ENCODE data around the gene SLC22A4. TPM values are rescaled to one million over a fixed set of nuclear protein-coding genes. Genes with fewer than 3 reads are reported as not detected.

Gene SLC22A4
- total RNA-seq, 1 donor from 2014 or later, result 0.25 TPM

DNA sequence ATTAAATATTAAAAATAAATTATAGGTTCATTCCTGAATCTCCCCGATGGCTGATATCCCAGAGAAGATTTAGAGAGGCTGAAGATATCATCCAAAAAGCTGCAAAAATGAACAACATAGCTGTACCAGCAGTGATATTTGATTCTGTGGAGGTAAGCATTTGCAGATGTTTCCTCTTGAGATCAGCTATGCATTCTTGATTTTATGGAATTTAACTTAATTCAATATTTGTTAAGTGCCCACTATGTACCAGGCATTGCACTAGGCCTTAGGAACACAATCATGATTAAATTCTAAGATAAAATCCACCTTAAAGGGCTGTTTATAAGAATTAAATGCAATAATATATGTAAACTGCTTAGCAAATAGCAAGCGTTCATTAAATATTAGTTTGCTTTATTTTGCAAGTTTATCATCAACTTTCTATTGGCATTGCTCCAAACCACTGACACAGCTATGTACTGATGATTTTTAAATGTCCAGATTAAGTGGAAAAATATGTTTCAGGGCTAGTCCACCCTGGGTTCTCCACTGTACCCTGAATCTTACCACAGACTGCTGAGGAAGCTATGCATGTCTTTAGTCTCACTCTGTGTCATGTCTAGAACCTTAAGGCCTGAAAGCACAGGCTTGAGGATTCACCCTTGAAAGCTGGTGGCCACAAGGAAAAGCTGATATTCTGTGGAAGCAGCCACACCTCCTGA lies 33.2 kb downstream of the SLC22A4 start:
- intact Hi-C loops (cut with micrococcal nuclease), result no loop called here

DNA sequence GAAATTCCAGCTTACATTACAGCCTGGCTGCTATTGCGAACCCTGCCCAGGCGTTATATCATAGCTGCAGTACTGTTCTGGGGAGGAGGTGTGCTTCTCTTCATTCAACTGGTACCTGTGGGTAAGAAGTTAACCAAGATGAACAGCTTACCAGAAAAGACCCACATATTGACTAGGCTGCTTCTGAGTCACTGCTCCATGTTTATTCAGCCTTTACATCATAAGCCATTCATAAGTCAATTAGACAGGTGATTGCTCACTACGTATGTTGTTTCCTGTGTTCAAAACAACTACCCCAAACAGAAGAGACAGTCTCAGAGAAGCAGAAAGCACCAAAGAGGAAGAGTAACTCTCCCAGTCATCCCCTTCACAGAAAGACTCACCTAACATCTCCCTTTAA lies 40.6 kb downstream of the SLC22A4 start:
- intact Hi-C loops (cut with micrococcal nuclease), result loop anchor here (1.0 kb wide), 1 partner anchor 41 kb away; the partner anchor contains the start of gene SLC22A4

DNA sequence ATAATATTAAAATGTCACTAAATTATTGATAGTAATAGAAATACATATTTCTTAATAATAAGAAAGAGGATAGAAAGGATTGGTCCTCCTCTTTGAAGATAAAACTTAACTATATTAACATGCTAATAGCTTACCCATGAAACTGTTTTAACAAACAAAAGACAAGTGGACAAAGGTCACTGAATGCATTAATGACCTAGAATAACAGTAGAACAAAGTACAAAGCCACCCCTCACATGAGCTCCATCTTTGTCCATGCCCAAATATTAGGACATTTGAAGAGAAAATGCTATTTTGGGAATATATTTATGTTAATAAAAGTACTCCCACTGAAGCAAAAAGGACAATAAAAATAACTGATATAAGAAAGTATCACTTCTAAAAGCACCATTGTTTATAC lies 41.2 kb downstream of the SLC22A4 start:
- intact Hi-C loops (cut with micrococcal nuclease), result loop anchor here (1.0 kb wide), 1 partner anchor 41 kb away; the partner anchor contains the start of gene SLC22A4

DNA sequence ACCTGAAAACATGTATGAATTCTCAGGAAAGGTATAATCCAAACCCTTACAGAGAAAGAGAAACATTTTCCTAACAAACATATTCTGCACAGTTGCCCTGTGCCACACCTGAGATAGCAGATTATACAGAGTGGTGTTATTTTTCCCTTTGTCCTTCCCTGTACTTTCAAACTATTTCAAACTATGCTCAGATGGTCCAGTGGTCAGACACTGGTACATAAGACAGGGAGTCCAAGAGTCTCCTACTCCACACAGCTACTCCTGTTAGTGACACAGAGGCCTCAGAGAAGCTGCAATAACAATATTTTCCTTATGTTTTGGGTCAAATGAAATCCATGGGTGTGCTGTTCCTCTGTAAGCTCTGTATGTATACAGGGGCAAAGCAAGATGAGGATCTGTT lies 45.3 kb downstream of the SLC22A4 start:
- intact Hi-C loops (cut with micrococcal nuclease), result no loop called here

DNA sequence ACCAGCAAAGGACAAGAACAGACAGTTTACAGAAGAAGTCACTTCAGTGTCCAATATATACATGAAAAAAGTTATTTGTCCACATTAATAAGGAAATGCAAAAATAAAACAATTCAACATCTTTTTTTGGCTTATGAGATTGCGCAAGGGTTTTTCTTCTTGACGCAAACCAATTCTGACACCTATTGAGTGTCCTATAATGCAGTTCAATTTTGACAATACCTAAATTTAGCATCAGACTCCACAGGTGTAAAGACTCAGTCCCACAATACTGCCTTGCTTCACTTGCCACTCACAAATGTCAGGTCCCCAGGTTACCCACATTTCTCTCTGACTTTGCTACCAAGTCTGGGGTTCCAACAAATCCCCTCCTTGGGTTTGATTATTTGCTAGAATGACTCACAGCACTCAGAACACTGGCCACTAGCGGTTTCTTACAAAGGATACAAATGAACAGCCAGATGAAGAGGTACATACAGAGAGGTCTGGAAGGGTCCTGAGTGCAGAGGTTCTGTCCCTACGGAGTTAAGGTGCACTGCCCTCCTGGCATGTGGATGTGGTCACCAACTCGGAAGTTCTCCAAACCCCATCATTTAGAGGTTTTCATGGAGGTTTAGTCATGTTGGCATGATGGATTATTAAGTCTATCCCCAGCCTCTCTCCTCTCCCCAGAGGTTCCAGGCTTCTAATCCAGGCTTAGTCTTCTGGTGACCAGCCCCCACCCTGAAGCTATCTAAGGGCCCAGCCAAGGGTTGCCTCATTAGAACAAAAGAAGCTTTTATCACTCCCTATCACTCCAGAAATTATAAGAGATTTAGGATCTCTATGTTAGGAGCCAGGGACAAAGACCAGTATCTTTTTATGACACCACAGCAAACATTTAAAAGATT lies 48.3 kb downstream of the SLC22A4 start:
- intact Hi-C loops (cut with micrococcal nuclease), result no loop called here

GRCh38 chr5:132344775-132345514 lies 50.8 kb downstream of the SLC22A4 start:
- intact Hi-C loops (cut with micrococcal nuclease), result no loop called here

- intact Hi-C loops (cut with micrococcal nuclease), result no loop called here
Observed at GRCh38 chr5:132353486-132353995, 59.3 kb downstream of the SLC22A4 start.

GRCh38 chr5:132354381-132355139 lies 60.4 kb downstream of the SLC22A4 start:
- intact Hi-C loops (cut with micrococcal nuclease), result no loop called here

DNA sequence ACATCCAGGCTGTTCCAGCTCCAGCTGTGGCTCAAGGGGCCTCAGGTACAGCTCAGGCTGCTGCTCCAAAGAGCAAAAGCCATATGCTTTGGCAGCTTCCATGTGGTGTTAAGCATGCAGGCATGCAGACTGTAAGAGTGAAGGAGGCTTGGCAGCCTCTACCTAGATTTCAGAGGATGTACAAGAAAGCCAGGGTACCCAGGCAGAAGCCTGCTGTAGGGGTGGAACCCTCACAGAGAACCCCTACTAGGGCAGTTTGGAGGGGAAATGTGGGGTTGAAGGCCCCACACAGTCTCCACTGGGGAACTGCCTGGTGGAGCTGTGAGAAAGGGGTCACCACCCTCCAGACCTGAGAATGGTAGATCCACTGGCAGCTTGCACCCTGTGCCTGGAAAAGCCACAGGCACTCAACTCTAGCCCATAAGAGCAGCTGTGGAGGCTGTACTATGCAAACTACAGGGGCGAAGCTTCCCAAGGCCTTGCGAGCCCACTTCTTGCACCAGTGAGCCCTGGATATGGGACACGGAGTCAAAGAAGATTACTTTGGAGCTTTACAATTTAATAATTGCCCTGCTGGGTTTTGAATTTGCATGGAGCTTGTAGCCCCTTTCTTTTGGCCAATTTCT lies 61.1 kb downstream of the SLC22A4 start:
- intact Hi-C loops (cut with micrococcal nuclease), result no loop called here

GRCh38 chr5:132358775-132359174 lies 64.6 kb downstream of the SLC22A4 start:
- intact Hi-C loops (cut with micrococcal nuclease), result no loop called here

DNA sequence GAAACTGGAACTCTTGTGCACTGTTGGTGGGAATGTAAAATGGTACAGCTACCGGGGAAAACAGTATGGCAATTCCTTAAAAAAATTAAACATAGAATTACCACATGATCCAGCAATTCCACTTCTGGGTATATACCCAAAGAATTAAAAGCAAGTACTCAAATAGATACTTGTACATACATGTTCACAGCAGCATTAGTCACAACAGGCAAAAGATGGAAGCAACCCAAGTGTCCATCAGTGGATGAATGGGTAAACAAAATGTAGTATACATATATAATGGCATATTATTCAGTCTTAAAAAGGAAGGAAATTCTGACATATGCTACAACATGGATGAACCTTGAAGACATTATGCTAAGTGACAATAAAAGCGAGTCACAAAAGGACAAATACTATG lies 67.9 kb downstream of the SLC22A4 start:
- intact Hi-C loops (cut with micrococcal nuclease), result no loop called here

DNA sequence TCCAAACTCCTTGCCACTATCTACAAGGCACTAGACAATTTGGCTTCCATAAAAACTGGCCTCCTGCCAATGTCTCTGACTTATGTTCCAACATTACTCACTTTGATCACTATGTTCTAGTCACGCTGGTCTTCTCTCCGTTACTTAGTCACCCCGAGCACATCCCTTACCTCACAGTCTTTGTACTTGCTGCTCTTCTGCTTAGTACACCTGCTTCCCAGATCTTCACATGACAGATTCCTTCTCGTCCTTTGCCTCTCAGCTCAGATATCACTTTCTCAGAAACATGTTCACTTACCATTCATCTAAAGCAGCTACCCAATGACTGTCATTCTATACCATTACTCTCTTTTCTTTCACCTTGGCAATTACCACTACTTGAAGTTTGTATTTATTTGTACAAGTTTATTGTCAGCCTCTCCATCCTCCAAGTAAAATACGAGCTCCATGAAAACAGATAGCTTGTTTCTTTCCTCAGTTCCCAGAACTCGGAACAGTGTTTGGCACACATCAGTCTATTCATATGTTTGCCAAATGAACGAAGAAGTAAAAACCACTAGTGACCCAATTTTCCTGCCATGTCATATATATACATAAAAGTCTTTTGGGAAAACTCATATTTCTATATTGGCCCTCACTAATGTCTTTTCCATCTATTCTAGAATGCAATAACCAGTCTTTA lies 69.4 kb downstream of the SLC22A4 start:
- intact Hi-C loops (cut with micrococcal nuclease), result no loop called here

GRCh38 chr5:132364319-132364718 lies 70.1 kb downstream of the SLC22A4 start:
- intact Hi-C loops (cut with micrococcal nuclease), result no loop called here

DNA sequence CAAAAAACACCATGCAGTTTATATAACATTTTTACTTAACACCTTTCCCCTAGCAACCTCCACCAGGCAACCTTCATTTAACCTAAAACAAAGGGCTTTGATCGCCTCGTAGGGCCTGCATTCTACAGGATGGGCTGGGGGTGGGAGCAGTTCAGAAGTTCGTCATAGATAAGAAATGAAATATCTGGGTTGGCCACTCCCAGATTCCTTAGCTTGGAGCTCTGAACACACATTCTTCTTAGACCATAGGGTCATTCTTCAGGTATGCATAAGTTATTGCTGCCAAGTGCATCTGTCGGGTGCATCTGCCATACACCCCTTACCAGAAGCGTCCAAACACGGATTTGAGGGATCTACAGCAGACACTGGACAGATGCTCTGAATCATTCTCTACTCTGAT lies 71.0 kb downstream of the SLC22A4 start:
- intact Hi-C loops (cut with micrococcal nuclease), result loop anchor here (5.0 kb wide), 1 partner anchor 188 kb away; no protein-coding TSS in a partner anchor

- intact Hi-C loops (cut with micrococcal nuclease), result loop anchor here (5.0 kb wide), 1 partner anchor 191 kb away; no protein-coding TSS in a partner anchor
Observed at GRCh38 chr5:132368186-132368585, 74.0 kb downstream of the SLC22A4 start.

DNA sequence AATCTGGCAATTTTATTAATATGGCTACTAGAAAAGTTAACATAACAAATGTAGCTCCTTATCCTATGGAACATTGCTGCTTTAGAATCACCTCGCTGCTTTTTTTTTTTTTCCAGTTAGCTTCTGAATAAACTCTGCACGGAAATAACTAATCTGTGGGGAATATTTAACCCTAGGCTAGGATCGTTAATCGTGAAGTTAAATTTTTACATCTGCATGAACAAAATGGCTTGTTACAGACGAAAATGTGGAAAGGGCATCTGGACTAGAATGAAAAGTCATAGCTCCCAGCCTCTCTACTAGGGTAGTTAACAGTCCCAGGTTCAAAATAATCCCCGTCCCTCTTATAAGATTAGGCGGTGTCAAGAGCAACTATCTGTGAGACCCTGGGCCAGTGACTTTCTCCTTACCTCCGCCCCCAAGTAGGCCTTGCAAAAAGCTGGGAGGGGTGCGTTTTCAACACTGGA lies 74.8 kb downstream of the SLC22A4 start:
- intact Hi-C loops (cut with micrococcal nuclease), result loop anchor here (1.0 to 5.0 kb wide), 5 partner anchors 16 to 306 kb away; partner anchors contain the start of gene SLC22A4

- intact Hi-C loops (cut with micrococcal nuclease), result loop anchor here (1.0 to 5.0 kb wide), 5 partner anchors 16 to 306 kb away; partner anchors contain the start of gene SLC22A4
Observed at GRCh38 chr5:132369474-132370180, 75.4 kb downstream of the SLC22A4 start, which contains the start of gene SLC22A5. Gene SLC22A5, plus strand, starts transcription at chr5:132369710. Its CDS starts 263 bp downstream, at chr5:132369973.

DNA sequence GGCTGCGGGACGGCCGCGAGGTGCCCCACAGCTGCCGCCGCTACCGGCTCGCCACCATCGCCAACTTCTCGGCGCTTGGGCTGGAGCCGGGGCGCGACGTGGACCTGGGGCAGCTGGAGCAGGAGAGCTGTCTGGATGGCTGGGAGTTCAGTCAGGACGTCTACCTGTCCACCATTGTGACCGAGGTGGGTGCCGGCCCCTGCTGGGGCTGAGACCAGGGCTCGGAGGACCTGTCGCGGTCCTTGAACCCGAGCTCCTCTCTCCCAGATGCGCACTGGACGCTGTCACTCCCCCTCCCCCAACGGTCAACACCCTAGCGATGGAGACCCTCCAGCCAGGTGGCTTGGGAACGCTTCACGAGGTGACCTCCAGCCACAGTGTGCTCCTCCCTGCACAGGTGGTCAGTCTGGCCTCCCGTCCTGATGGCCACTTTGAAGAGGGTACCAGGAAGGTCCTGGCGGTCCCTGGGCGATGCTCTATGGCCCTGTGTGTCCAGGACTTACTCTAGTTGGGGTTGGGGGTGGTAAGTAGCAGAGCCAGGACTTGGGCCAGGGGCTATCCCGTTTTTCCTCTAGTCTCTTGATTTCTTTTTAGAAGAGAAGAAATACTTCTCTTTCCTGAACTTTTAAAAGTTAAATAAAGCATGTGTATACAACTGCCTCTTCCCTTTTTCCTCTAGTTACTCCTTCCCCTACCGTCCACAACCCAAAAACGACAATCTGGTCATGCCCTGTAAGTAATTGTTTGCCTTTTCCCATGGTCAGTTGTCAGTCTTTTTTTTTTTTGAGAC lies 76.2 kb downstream of the SLC22A4 start:
- intact Hi-C loops (cut with micrococcal nuclease), result no loop called here
